HepG2 (cell line): ENCODE data around the gene SPG7. TPM values are rescaled to one million over a fixed set of nuclear protein-coding genes. Genes with fewer than 3 reads are reported as not detected.

Experiments used
- ARHGAP35 ChIP-seq: sonication (generic); formaldehyde crosslinking; IDR thresholded peaks from 2 replicates; pipeline ENCODE4 v1.9.0; 2022; ENCODE audit warnings: mild to moderate bottlenecking, inconsistent platforms, moderate library complexity, missing genetic modification reagents, borderline replicate concordance
- FIP1L1 ChIP-seq: fragments of 200-400 bp; formaldehyde crosslinking; IDR thresholded peaks from 2 replicates; pipeline ENCODE4 v1.6.1; 2018; ENCODE audit warnings: low read depth, mild to moderate bottlenecking, low read length, moderate library complexity, borderline replicate concordance; ENCODE audit not compliant: insufficient read depth
- HIC2 ChIP-seq: sonication (generic); formaldehyde crosslinking; IDR thresholded peaks from 2 replicates; pipeline ENCODE4 v1.9.0; 2022; ENCODE audit warnings: low read depth, missing genetic modification reagents
- KDM3A ChIP-seq: IDR thresholded peaks from 2 replicates; pipeline ENCODE4 v1.6.1; 2018; ENCODE audit warnings: low read depth, missing compliant biosample characterization
- LRRFIP1 ChIP-seq: sonication (generic); formaldehyde crosslinking; conservative IDR thresholded peaks from 2 replicates; pipeline ENCODE4 v1.4.0; 2020; ENCODE audit warnings: missing genetic modification reagents
- MBNL3 ChIP-seq: fragments of 250-450 bp; sonication (Bioruptor Pico); conservative IDR thresholded peaks from 2 replicates; pipeline ENCODE4 v1.8.0; 2022; ENCODE audit warnings: mild to moderate bottlenecking, inconsistent platforms
- PBX2 ChIP-seq: IDR thresholded peaks from 2 replicates; pipeline ENCODE4 v1.6.1; 2016; ENCODE audit warnings: control low read depth
- SKI ChIP-seq: fragments of 450-650 bp; IDR thresholded peaks from one replicate; pipeline ENCODE4 v1.6.1; 2018; ENCODE audit warnings: mild to moderate bottlenecking; ENCODE audit not compliant: partially characterized antibody
- SMARCC2 ChIP-seq: fragments of 450-650 bp; IDR thresholded peaks from 2 replicates; pipeline ENCODE4 v1.6.1; 2017; ENCODE audit warnings: antibody characterized with exemption, mild to moderate bottlenecking
- THAP7 ChIP-seq: sonication (generic); formaldehyde crosslinking; IDR thresholded peaks from 2 replicates; pipeline ENCODE4 v1.8.1; 2023; ENCODE audit warnings: mild to moderate bottlenecking, missing genetic modification reagents
- ZFP37 ChIP-seq: sonication (generic); formaldehyde crosslinking; IDR thresholded peaks from 2 replicates; pipeline ENCODE4 v1.4.0; 2020; ENCODE audit warnings: missing genetic modification reagents, borderline replicate concordance
- ZNF12 ChIP-seq: sonication (generic); formaldehyde crosslinking; IDR thresholded peaks from 2 replicates; pipeline ENCODE4 v1.5.0; 2020; ENCODE audit warnings: missing genetic modification reagents
- ZNF296 ChIP-seq: sonication (generic); formaldehyde crosslinking; conservative IDR thresholded peaks from 2 replicates; pipeline ENCODE4 v1.5.0; 2020; ENCODE audit warnings: mild to moderate bottlenecking, missing genetic modification reagents
- ZNF3 ChIP-seq: IDR thresholded peaks from 2 replicates; pipeline ENCODE4 v1.7.0; 2017; ENCODE audit warnings: inconsistent platforms
- ZNF30 ChIP-seq: sonication (generic); formaldehyde crosslinking; IDR thresholded peaks from 2 replicates; pipeline ENCODE4 v1.5.0; 2020; ENCODE audit warnings: mild to moderate bottlenecking, missing genetic modification reagents
- ZNF562 ChIP-seq: sonication (generic); formaldehyde crosslinking; IDR thresholded peaks from 2 replicates; pipeline ENCODE4 v1.8.0; 2022; ENCODE audit warnings: missing genetic modification reagents, borderline replicate concordance
- ZNF660 ChIP-seq: sonication (generic); formaldehyde crosslinking; IDR thresholded peaks from 2 replicates; pipeline ENCODE4 v1.5.1; 2020; ENCODE audit warnings: mild to moderate bottlenecking, low read depth, missing genetic modification reagents, borderline replicate concordance
- ZNF678 ChIP-seq: sonication (generic); formaldehyde crosslinking; IDR thresholded peaks from 2 replicates; pipeline ENCODE4 v1.4.0; 2020; ENCODE audit warnings: mild to moderate bottlenecking, missing genetic modification reagents
- ZNF800 ChIP-seq: sonication (generic); formaldehyde crosslinking; IDR thresholded peaks from 2 replicates; pipeline ENCODE4 v1.4.0; 2020; ENCODE audit warnings: missing genetic modification reagents
- polyA plus RNA-seq, 8 experiments: library from polyadenylated mRNA; depleted of rRNA in 3 of 8; stranded (reverse) in 7 of 8; unstranded in 1 of 8; fragments of >200 nt; fragmentation: Illumina TruSeq in 4 of 8; extraction: Trizol in 4 of 8; gene quantifications; 2 replicates each; pipeline versions ENCODE4 v1.2.1 to v1.2.3, GENCODE V29; 2011 to 2016; ENCODE audit warnings: low read depth in 4 of 8, missing spikeins in 1 of 8, mixed read lengths in 1 of 8; ENCODE audit not compliant: insufficient read depth in 1 of 8
- total RNA-seq, 5 experiments: library from RNA; depleted of rRNA; stranded (reverse); fragments of >200 nt; fragmentation: Illumina TruSeq; extraction: Trizol; gene quantifications; 2 replicates each; pipeline ENCODE4 v1.2.3, GENCODE V29; 2016; ENCODE audit warnings: low read depth in 1 of 5

The SPG7 gene
- total and polyA plus RNA-seq, 2 of the 13 experiments (the other 11 are each of a cell fraction or from before 2014, with no cell fraction given): 66.0 to 136 TPM

GRCh38 chr16:89556750-89557689 lies 48.8 kb downstream of the SPG7 start (continued):
- peak; percentile 78; the same call in 1 of the 2 replicates for TF ChIP-seq KDM3A (CRISPR knock-in tag)
- TF ChIP-seq ZNF12 (CRISPR knock-in tag): no peak
- peak; percentile 20; the same call in 1 of the 2 replicates for TF ChIP-seq THAP7
- no peak for TF ChIP-seq ZNF678 (CRISPR knock-in tag)
- no peak for TF ChIP-seq SMARCC2
- TF ChIP-seq HIC2 (CRISPR knock-in tag): no peak
- TF ChIP-seq ARHGAP35 (CRISPR knock-in tag): no peak
- no peak for TF ChIP-seq LRRFIP1 (CRISPR knock-in tag)
- TF ChIP-seq PBX2 (CRISPR knock-in tag): peak; percentile 40; the same call in 1 of the 2 replicates
- TF ChIP-seq ZNF562 (CRISPR knock-in tag): no peak
- TF ChIP-seq ZFP37: no peak
- TF ChIP-seq ZNF660 (CRISPR knock-in tag): no peak
- no peak for TF ChIP-seq ZNF30 (CRISPR knock-in tag)
- no peak for TF ChIP-seq ZNF800 (CRISPR knock-in tag)
- TF ChIP-seq ZNF3: no peak
- TF ChIP-seq ZNF296 (CRISPR knock-in tag): no peak
- TF ChIP-seq FIP1L1: no peak
- TF ChIP-seq MBNL3: no peak
- TF ChIP-seq SKI: peak; percentile 28
